Mononuclear cell (primary cell): Measurements from ENCODE around the gene TMEM106C. TPM values are rescaled to one million over a fixed set of nuclear protein-coding genes. Genes with fewer than 3 reads are reported as not detected.

Source experiments
- H3K27me3 ChIP-seq: 2 replicates; pipeline ENCODE4 v1.6.0; 2011; ENCODE audit warnings: low read length, control low read depth; ENCODE audit not compliant: insufficient read depth
- H3K4me1 ChIP-seq: 2 replicates; pipeline ENCODE4 v1.5.1; 2011; ENCODE audit warnings: mild to moderate bottlenecking, low read length, control low read depth; ENCODE audit not compliant: insufficient read depth
- H3K4me3 ChIP-seq: 2 replicates; pipeline ENCODE4 v1.5.1; 2011; ENCODE audit warnings: mild to moderate bottlenecking, low read length, moderate library complexity
- H3K9me3 ChIP-seq: 2 replicates; pipeline ENCODE4 v1.5.1; 2011; ENCODE audit warnings: low read depth, mild to moderate bottlenecking, control low read depth, low read length
- total RNA-seq: library from RNA; depleted of rRNA; stranded (reverse); fragments of >200 nt; gene quantifications from one replicate; pipeline ENCODE4 v1.2.3, GENCODE V29; 2012

Gene TMEM106C, protein sequence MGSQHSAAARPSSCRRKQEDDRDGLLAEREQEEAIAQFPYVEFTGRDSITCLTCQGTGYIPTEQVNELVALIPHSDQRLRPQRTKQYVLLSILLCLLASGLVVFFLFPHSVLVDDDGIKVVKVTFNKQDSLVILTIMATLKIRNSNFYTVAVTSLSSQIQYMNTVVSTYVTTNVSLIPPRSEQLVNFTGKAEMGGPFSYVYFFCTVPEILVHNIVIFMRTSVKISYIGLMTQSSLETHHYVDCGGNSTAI
- 17.3 TPM for total RNA-seq

DNA sequence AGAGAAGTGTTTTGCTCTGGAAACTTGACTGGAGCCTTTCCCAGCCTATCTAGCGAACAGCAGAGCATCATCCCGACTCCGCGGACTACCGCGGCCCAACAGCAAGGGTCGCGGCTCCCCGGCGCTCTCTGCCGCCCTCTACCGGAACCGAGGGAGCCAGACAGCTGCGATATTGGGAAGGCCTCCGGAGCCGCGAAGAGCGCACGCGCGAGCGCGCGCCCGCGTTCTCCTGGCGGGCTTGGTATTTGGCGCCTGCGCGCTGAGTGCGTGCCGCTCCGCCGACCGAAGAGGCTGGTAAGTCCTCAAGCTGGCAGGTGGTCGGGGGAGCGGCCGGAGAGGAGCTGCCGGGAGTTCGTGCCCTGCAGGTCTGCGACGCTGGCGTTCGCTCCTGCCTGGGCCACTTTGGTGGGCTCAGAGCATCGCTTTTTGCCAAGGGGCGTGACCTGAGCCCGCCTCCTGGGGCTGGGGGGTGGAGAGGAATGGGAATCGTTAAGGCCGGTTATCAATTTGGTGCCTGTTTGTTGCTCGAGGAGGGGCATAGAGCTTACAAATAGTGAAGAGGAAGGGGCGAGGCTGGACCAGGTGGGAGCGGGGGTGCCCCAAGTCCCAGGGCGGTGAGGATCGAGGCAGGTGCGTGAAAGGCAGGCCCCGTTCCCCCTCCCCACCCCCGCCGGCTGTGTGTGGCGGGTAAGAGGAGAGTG lies at the start of gene TMEM106C:
Gene TMEM106C (plus strand): TSS at position 257 of the 701 bp plus-strand sequence. CDS start 641 bp downstream, outside the sequence.
- no peaks in the 10 kb centered on the region for H3K9me3 ChIP-seq
- peak within 1 kb of the TSS; percentile 87 for H3K4me3 ChIP-seq
- peaks cover 2% of the 10 kb centered on the region for H3K27me3 ChIP-seq
- peaks cover 10% of the 10 kb centered on the region for H3K4me1 ChIP-seq

DNA sequence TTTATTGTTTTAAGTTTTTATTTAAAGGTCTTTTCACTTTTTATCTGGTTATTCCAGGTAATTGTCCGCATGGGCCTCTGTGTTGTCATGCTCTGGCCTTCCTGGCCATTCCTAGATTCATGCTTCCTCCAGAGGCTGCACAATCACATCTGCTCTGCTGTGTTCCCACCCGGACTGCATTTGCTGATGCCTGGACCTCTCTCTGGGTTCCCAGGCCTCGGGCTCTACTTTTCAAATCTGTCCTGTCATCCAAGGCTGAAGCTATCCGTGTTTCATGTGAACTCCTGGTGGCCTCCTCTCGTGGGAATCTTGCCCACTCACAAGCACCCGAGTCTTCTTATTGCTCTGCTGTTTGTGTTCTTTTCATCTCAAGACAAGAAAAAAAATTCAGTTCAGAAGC lies 42.5 kb upstream of the TMEM106C start:
- H3K4me1 ChIP-seq = no peaks in the 10 kb centered on the region
- H3K9me3 ChIP-seq = no peaks in the 10 kb centered on the region
- H3K27me3 ChIP-seq = peaks cover 8% of the 10 kb centered on the region
- H3K4me3 ChIP-seq = no peak overlapping the region

- Histone ChIP-seq H3K9me3 (no peaks in the 10 kb centered on the region), H3K4me1 (no peaks in the 10 kb centered on the region), H3K4me3 (no peak overlapping the region), H3K27me3 (peaks cover 4% of the 10 kb centered on the region)
Measured at GRCh38 chr12:47921907-47922306, 41.5 kb upstream of the TMEM106C start.

- Histone ChIP-seq H3K9me3 (no peaks in the 10 kb centered on the region), H3K27me3 (peaks cover 6% of the 10 kb centered on the region), H3K4me3 (no peak overlapping the region), H3K4me1 (no peaks in the 10 kb centered on the region)
Measured at GRCh38 chr12:47927346-47927745, 36.0 kb upstream of the TMEM106C start.

- Histone ChIP-seq H3K4me3 (no peak overlapping the region), H3K27me3 (peaks cover 2% of the 10 kb centered on the region), H3K9me3 (no peaks in the 10 kb centered on the region), H3K4me1 (no peaks in the 10 kb centered on the region)
Measured at GRCh38 chr12:47930634-47931033, 32.8 kb upstream of the TMEM106C start.

GRCh38 chr12:47931187-47931586 lies 32.2 kb upstream of the TMEM106C start:
- H3K4me1 ChIP-seq = no peaks in the 10 kb centered on the region

DNA sequence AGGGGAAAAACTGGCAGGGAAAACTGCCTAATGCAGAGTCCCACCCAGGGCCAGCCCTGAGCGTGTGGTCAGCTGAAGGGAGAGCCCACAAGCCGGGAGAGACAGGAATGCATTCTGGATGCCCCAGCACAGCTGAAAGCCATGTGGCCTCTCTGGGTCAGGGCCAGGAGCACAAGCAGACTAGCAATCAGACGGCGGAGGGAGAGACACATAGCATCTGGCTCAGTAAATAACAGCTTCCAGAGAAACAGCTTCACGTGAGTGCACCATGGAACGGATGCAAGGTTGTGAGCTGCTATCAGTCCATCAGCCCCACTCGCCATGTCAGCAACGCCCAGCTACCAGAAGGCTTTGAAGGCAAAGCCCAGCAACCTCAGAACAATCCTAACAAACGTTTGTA lies 28.2 kb upstream of the TMEM106C start:
- no peaks in the 10 kb centered on the region for H3K27me3 ChIP-seq
- no peaks in the 10 kb centered on the region for H3K9me3 ChIP-seq
- H3K4me3 ChIP-seq = no peak overlapping the region
- no peaks in the 10 kb centered on the region for H3K4me1 ChIP-seq

More at GRCh38 chr12:47931187-47931586, 32.2 kb upstream of the TMEM106C start:
- Histone ChIP-seq H3K4me3 (no peak overlapping the region), H3K27me3 (peaks cover 2% of the 10 kb centered on the region), H3K9me3 (no peaks in the 10 kb centered on the region)

GRCh38 chr12:47938093-47938492 lies 25.3 kb upstream of the TMEM106C start:
- H3K9me3 ChIP-seq = no peaks in the 10 kb centered on the region
- H3K4me1 ChIP-seq = no peaks in the 10 kb centered on the region
- no peaks in the 10 kb centered on the region for H3K27me3 ChIP-seq
- H3K4me3 ChIP-seq = no peak overlapping the region

- Histone ChIP-seq H3K4me3 (no peak overlapping the region), H3K4me1 (no peaks in the 10 kb centered on the region), H3K9me3 (no peaks in the 10 kb centered on the region), H3K27me3 (no peaks in the 10 kb centered on the region)
Measured at GRCh38 chr12:47938594-47938993, 24.8 kb upstream of the TMEM106C start.

DNA sequence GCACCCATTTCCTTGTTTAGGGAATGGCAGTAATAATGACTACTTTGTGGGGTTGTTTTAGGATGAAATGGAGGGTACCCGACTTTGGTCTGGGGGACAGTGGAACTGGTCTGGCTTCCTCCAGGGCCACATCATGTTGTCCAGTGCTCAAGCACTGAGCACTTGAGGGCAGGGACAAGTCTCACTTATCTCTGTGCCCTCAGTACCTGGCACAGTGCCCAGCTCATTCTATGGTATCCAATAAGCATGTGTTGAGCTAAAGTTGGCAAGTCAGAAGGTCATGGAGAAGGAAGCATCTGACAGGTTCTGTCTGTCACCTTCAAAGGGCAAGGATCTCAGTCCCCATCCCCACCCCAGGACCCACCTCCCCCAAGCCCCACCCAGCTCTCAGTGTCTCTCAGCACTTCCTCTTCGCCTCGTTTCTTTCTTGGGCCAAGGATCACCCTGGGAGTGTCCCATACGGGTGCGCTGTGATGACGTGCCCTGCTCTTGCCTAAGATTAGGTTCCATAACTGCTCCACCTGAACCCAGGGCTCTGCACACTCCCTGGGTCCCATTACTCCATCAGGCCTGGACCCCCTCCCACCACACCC lies 24.3 kb upstream of the TMEM106C start:
- Histone ChIP-seq H3K4me3 (no peak overlapping the region), H3K27me3 (no peaks in the 10 kb centered on the region), H3K9me3 (no peaks in the 10 kb centered on the region), H3K4me1 (no peaks in the 10 kb centered on the region)

DNA sequence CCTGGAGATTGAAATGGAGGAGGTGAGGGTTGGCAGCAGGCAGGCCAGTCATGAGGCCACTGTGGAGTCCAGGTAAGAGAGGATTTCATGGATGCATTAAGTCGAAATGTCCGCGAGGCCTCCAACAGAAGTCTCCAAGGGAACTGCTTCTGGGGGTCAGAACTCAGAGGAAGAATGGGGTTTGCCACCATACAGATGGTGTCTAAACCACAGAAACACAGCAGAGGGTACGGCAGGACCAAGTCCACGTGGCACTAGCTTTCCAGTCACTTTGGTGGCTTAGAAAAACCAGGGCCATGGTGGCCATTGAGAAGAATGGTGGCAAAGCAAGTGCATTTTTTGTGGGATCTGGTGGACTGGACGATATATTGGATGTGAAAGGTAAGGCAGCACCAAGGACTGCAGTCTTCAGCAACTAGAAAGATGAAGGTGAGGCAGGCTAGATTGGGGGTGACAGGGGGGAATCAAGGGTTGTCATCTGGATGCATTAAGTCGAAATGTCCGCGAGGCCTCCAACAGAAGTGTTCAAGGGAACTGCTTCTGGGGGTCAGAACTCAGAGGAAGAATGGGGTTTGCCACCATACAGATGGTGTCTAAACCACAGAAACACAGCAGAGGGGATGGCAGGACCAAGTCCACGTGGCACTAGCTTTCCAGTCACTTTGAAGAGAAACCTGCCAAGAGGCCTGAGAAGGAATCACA lies 22.5 kb upstream of the TMEM106C start:
- Histone ChIP-seq H3K4me1 (no peaks in the 10 kb centered on the region), H3K27me3 (no peaks in the 10 kb centered on the region), H3K4me3 (no peak overlapping the region), H3K9me3 (no peaks in the 10 kb centered on the region)

DNA sequence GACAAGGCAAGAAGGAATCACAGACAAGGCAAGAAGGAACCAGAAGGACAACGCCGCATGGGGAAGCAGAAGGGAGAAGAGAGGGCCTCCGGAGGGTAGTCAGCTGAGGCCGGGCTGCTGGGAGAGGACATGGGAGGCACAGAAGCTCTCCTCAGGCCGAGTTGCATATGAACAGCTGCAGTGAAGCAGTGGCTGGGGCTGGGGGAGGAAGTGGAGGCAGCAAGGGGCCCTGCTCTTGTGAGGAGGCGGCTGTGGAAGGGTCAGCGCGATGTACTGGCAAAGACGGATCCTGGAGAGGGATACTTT lies 22.0 kb upstream of the TMEM106C start:
- H3K4me3 ChIP-seq = no peak overlapping the region

DNA sequence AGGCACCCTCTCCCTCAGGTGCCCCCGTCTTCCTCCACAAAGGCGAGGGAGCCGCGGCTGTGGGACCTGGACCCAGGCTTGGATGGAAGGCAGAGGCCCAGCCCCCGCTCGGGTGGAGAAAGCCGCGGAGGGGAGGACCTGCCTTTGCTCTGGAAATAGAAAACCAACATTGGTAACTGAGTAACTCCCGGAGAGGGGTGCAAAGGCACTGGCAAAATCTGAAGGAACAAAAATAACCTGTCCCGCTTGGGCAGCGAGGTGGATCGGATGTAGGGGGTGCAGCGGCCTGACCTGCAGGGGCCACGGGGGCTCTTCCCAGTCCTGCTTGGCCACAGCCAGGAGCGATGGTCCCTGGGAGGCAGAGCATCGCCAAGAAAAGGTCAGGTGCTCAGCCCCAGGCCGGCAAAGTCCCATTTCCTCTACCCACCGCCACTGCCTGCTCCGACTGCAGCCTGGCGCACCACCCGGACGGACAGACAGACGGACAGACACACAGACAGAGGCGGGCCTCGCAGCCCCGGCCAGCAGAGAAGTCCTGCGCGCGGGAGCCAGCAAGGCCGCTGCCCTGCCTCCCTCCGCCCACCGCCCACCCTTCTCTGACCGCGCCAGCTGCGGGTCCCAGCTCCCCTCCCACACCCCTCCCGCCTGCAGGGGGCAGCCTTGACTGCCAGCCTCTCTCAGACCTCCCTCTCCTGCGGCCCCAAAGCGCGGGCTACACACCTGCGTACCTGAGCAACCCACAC lies 21.4 kb upstream of the TMEM106C start:
- Histone ChIP-seq H3K9me3 (no peaks in the 10 kb centered on the region), H3K27me3 (no peaks in the 10 kb centered on the region), H3K4me1 (peaks cover 8% of the 10 kb centered on the region), H3K4me3 (no peak overlapping the region)

More for the DNA sequence above, 22.0 kb upstream of the TMEM106C start:
- Histone ChIP-seq H3K27me3 (no peaks in the 10 kb centered on the region), H3K9me3 (no peaks in the 10 kb centered on the region), H3K4me1 (peaks cover 1% of the 10 kb centered on the region)

DNA sequence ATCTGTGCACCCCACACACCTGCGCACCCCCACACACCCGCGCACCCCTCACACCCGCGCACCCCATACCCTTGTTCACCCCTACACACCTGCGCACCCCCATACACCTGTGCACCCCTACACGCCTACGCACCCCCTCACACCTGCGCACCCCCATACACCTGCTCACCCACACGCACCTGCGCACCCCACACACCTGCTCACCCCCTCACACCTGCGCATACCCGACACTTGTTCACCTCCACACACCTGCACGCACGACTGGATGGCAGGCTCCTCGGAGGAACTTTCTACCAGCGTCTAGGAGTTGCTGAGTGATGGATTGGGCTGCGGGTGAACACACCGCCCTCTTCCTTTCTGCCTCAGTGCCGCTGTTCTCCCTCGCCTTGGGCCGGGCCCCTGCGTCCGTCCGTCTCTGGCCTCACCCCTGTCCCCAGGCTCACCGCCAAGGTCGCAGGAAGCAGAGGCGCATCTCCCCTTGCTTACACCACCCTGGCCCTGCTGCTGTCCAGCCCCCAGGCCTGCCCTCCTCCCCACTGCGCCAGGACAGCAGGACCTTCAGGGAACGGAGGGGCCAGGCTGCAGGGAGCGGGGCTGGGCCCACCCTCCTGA lies 20.7 kb upstream of the TMEM106C start:
- no peaks in the 10 kb centered on the region for H3K9me3 ChIP-seq
- H3K4me1 ChIP-seq = peaks cover 12% of the 10 kb centered on the region
- H3K4me3 ChIP-seq = no peak overlapping the region
- H3K27me3 ChIP-seq = no peaks in the 10 kb centered on the region
